ENCODE measurements around the gene ENDOD1. TPM values are rescaled to one million over a fixed set of nuclear protein-coding genes. Genes with fewer than 3 reads are reported as not detected.

ENDOD1 gene
- total and polyA plus RNA-seq, 7 donors: 7.8 to 31.4 (median 20.4) TPM

Other genes starting within 250 kb of the ENDOD1 start
- 10 to 100 TPM; 39.8 to 69.9 (median 47.3) TPM for gene CWC15, start 116.3 kb upstream of the ENDOD1 start, total RNA-seq
- gene CWC15, start 116.3 kb upstream of the ENDOD1 start, polyA plus RNA-seq: 10 to 100 TPM; 42.0 to 51.1 (median 48.3) TPM
- under 1 TPM in 3 of 4 donors, not detected in 1; 0.33 to 0.55 (median 0.36) TPM for gene KDM4D, start 116.1 kb upstream of the ENDOD1 start, total RNA-seq
- gene KDM4D, start 116.1 kb upstream of the ENDOD1 start, polyA plus RNA-seq: under 1 TPM in 2 of 3 donors, not detected in 1; 0.55 to 0.60 TPM
- gene KDM4E, start 64.6 kb upstream of the ENDOD1 start, total RNA-seq: not detected
- gene KDM4E, start 64.6 kb upstream of the ENDOD1 start, polyA plus RNA-seq: not detected
- gene KDM4F, start 40.4 kb upstream of the ENDOD1 start, total RNA-seq: not detected
- gene KDM4F, start 40.4 kb upstream of the ENDOD1 start, polyA plus RNA-seq: not detected
- 10 to 100 TPM; 15.0 to 30.4 (median 25.2) TPM for gene SRSF8, start 22.9 kb upstream of the ENDOD1 start, total RNA-seq
- 10 to 100 TPM; 34.6 to 54.7 (median 37.2) TPM for gene SRSF8, start 22.9 kb upstream of the ENDOD1 start, polyA plus RNA-seq
- 10 to 100 TPM in 3 of 4 donors, 1 to 10 TPM in 1; 8.7 to 20.8 (median 16.6) TPM for gene SESN3, start 141.4 kb downstream of the ENDOD1 start, total RNA-seq
- 1 to 10 TPM; 2.1 to 6.4 (median 3.6) TPM for gene SESN3, start 141.4 kb downstream of the ENDOD1 start, polyA plus RNA-seq

All from sigmoid colon (tissue), 7 donors.